ENCODE measurements around the gene GNA14.

DNA sequence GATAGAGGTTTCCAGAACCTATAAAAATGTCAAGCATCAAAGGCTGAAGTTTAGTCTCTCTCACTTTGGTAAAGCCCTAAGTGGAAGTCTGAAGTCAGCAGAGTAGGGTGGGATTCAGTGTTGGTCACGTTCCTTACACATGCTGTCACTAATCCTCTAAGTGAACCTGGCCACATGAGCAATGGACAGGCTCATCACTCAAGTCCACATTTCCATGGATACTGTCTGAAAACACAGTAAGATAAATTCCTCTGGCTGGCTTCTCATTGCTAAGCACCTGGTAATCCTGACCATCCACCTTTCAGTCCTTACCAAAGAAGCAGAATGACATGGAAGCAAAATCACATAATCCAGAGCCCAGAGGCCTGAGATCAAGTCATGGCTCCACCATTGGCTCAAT is 43.8 kb downstream of the GNA14 start:
- TF ChIP-seq, protein P1, sequence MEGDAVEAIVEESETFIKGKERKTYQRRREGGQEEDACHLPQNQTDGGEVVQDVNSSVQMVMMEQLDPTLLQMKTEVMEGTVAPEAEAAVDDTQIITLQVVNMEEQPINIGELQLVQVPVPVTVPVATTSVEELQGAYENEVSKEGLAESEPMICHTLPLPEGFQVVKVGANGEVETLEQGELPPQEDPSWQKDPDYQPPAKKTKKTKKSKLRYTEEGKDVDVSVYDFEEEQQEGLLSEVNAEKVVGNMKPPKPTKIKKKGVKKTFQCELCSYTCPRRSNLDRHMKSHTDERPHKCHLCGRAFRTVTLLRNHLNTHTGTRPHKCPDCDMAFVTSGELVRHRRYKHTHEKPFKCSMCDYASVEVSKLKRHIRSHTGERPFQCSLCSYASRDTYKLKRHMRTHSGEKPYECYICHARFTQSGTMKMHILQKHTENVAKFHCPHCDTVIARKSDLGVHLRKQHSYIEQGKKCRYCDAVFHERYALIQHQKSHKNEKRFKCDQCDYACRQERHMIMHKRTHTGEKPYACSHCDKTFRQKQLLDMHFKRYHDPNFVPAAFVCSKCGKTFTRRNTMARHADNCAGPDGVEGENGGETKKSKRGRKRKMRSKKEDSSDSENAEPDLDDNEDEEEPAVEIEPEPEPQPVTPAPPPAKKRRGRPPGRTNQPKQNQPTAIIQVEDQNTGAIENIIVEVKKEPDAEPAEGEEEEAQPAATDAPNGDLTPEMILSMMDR (IDR thresholded peaks at IDR 0.05): no peak
- no peak for TF ChIP-seq POLR2A (IDR thresholded peaks at IDR 0.05)
